ENCODE measurements around the gene CMTM6. TPM values are rescaled to one million over a fixed set of nuclear protein-coding genes. Genes with fewer than 3 reads are reported as not detected.

Gene CMTM6
- total RNA-seq, 1 donor from 2014 or later, result 90.1 TPM

GRCh38 chr3:32431481-32431880, 71.2 kb downstream of the CMTM6 start:
- DNase-seq (no peak), ATAC-seq (ENCODE audit: low read depth) (no peak)
- H3K4me3 Mint-ChIP-seq, result no peak overlapping the region
- H3K27me3 Mint-ChIP-seq, result no peaks in the 10 kb centered on the region
- TF ChIP-seq CTCF (IDR thresholded peaks at IDR 0.05), result no peak
- intact Hi-C loops (cut with micrococcal nuclease), result loop anchor here (10.0 kb wide), 2 partner anchors 477 to 1787 kb away; no protein-coding TSS in a partner anchor
- ChIA-PET POLR2A (interaction anchor here (1.1 to 3.8 kb wide), 2 partner anchors 9 kb away, joined by 3 to 46 read pairs; no protein-coding TSS in a partner anchor), CTCF (no interaction called here)
- peaks cover 92% of the 10 kb centered on the region for H3K4me1 Mint-ChIP-seq
- no peaks in the 10 kb centered on the region for H3K9me3 Mint-ChIP-seq
- peaks cover 18% of the 10 kb centered on the region for H3K36me3 Mint-ChIP-seq (ENCODE audit: low read depth)
- peak overlapping the region; percentile 69 for H3K27ac Mint-ChIP-seq

Other genes with a start within 250 kb of the CMTM6 start
- gene CMTM7, start 111.0 kb downstream of the CMTM6 start, total RNA-seq, result 70.5 and 82.1 TPM in 2 replicates
- 32.6 and 38.8 TPM in 2 replicates for gene DYNC1LI1, start 68.0 kb upstream of the CMTM6 start, total RNA-seq
- gene CNOT10, start 182.3 kb upstream of the CMTM6 start, total RNA-seq, result 48.0 and 55.5 TPM in 2 replicates

Measured in activated B cell treated with CpG ODN at 0.5 μM for 24 hours (primary cell).